HG03575 (cell line): ENCODE results near the gene COL5A1.

Experiments
- ATAC-seq: cut with Tn5 transposase; IDR thresholded peaks from one replicate; pipeline ENCODE4 v1.9.1; 2021; ENCODE audit not compliant: unreplicated experiment, insufficient number of reproducible peaks, low FRiP score; ENCODE audit errors: extremely low read depth

Gene COL5A1

DNA sequence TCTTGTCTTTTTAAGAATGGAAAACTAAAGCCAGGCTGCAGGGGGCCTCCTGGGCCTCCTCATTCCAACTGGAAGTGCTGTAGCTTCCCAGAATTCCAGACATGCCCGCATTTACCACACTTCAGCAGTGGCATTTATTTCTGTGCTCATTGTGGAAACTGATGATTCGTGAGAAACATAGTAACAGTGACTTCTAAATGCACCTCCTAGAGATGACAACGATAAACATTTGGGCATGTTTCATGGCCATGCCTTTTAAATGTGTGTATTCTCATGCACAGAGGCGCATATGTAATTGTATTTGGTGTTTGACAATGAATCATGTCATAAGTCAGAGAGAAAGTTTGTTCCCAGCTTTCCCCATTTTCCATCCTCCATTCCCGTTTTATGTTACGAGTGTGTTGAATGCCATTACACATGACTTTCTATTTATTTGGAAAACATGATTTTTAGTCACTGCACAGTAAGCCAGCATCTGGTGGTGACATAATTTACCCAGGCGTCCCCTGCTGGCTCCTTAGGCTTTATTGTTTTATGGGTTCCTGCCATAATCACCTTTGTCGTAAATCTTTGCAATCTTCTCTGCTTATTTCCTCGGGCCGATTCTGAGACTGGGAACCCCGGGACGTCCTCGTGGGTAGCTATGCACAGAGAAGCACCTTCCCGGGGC lies 170.2 kb downstream of the COL5A1 start:
- no peak for ATAC-seq

DNA sequence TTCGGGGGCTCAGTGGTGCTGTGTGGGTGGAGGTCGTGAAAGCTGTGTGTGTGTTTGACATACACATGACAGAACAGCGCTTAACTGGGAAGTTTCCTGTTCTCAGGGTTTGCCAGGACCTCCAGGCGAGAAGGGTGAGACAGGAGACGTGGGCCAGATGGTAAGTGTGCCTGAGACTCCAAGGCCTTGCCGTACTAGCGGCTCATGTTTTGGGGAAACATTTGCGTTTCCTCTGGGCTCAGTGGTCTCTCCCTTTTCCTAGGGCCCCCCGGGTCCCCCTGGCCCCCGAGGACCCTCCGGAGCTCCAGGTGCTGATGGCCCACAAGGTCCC lies 170.7 kb downstream of the COL5A1 start:
- no peak for ATAC-seq

DNA sequence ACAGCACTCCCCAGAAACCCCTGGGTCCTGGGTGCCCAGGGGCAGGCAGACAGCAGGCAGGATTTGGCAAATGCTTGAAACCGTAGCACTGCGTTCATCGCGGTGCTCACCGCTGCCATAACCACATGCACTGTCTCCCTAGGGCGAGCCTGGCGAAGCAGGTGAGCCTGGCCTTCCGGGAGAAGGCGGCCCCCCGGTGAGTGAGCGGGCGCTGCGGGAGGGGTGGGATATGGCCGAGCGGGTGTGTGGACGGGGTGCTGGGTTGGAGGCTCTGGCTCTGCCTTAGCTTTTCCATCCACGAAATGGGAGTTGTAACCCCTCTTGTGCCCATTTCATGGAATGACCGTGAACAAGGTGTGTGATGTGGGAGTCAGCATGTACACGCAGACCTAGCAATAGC lies 172.2 kb downstream of the COL5A1 start:
- no peak for ATAC-seq

DNA sequence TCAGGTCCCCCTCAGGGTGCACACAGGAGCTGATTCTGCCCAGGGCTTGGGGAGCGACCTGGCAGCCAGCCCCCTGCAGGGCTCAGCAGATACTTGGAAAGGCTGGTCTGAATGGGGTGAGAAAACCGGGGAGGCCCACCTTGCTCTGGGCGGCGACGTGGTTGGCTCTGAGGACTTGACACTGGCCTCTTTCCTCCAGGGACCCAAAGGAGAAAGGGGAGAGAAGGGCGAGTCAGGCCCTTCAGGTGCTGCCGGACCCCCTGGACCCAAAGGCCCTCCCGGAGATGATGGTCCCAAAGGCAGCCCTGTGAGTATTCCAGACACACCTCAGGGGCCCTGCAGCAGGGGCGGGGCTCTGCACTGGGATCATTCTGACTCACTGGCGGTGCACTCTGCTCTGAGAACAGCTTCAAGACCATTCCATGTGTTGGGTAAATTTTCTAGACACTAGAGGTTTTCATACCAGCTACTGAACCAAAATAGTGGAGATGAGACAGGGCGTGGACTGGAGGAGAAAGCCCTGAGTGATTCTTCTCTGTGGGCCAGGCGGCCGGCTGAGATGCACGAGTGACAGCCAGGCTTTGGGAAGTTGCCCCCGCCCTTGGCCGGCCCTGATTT lies 173.1 kb downstream of the COL5A1 start:
- ATAC-seq: no peak

DNA sequence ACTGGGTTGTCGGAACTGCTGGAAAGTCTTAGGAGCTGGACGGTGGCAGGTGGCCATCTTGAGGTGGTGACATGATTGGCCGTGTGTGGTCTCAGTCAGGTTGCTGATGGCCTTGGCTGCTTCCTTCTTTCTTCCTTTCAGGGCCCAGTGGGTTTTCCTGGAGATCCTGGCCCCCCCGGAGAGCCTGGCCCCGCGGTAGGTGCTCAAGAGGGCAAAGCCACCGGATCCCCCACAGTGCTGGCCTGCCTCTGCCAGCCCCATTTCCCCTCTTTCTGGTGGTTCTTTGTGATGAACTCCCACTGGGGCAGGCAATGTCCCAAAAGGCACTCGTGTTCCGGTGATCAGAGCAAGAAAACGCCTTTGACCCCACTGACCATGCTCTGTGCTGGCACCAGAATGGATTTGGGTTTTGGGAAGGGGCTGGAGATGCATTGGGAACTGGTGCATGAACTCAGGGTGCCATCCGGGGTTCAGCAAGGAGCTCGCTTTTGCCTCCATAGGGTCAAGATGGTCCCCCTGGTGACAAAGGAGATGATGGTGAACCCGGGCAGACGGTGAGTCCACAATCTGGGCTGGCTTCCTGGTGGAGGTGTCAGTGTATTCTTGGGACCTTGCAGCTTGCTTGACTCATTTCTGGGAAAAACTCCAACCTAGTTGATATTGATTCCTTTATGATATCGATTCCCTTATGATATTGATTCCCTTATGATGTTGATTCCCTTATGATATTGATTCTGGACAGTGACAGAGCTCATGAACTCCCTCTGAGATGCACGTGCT lies 174.0 kb downstream of the COL5A1 start:
- no peak for ATAC-seq

DNA sequence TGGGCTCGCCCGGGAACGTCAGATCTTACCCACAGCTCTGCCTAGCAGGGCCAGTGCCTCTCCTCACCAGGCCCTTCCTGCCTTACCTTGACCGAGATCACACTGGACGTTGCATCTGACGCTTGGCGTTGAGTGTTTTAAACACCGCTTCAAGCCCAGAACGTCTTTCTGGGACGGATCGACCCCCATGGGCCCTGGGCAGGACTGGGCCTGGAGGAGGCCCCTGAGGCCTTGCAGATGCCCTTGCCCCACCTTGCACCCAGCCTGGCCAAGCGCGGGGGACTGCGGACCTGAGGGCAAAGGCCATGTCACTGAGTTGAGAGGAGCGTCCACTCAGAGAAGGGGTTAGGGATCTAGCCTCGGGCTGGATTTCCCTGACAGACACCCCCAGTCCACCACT lies 174.7 kb downstream of the COL5A1 start:
- no peak for ATAC-seq

DNA sequence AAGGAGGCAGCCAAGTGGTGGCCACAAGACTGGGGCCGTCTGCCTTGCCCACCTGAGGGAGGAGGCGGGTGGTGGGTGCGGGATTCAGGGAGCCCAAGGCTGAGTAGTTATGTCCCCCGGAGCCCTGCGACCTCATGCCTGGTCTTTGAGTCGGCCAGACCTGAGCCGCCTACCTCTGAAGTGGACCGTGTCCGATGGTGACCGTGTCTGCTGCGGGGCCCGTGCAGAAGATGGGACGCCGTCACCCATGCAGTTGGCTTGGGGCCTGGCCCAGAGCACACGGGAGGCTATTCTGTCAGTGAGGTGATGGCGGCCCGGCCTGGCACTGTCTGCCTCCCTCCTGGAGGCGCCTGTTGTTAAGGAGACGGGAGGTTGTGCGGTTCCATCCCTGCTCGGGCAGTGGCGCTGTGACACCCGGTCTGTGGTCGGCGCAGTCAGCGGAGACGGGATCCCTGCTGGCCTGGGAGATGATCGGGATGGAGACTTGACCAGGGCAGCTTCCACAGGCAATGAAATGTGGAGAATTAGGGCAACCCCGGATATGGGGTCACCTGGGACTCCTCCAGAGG lies 176.5 kb downstream of the COL5A1 start:
- ATAC-seq: no peak

DNA sequence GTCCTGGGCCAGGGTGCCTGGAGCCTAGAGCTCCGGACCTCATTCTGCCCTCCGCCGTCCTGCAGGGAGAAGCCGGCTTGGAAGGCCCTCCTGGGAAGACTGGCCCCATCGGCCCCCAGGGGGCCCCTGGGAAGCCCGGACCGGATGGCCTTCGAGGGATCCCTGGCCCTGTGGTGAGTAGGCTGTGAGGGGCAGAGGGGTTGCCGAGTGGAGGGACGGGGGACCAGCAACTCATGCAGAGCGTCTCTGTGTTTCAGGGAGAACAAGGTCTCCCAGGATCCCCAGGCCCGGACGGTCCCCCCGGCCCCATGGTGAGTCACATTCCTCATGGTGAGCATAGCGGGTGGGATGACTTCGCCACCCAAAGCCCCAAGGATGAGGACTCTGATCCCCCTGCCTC lies 177.0 kb downstream of the COL5A1 start:
- no peak for ATAC-seq

DNA sequence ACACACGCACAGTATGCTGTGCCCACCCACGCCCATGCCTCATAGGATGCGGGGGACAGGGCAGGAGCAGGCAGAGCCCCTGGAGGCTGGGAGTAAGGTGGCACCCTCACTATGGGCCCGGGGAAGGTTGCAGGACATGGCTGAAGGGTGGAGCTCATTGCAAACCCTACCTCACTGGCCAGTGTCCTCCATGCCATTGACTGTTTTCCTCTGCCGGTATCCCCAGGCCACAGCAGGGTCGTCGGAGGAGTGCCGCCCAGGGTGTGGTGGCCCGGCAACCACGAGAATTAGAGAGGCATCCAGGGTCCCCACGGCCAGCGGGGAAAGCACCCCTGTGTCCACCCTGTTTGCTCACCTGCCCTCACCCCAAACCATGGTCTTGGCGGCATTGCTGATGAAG lies 179.3 kb downstream of the COL5A1 start:
- ATAC-seq: no peak

DNA sequence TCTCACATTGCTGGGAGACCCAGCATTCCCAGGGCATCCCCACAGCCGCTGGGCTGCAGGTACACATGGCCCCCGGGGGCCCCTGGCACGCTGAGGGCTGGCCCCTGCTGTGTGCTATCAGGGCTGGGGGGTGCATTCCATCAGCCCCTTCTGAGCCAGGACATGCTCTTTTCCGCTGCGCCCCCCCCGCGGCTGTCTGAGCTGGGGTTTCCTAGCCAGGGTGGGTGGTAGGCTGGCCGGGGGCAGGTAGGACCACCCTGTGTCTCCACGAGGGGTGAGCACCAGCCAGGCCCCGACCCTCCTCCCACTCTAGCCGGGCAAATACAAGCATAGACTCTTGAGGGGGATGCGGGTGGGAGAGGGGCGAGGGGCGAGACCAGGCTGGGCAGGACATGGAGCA lies 180.9 kb downstream of the COL5A1 start:
- ATAC-seq: no peak

DNA sequence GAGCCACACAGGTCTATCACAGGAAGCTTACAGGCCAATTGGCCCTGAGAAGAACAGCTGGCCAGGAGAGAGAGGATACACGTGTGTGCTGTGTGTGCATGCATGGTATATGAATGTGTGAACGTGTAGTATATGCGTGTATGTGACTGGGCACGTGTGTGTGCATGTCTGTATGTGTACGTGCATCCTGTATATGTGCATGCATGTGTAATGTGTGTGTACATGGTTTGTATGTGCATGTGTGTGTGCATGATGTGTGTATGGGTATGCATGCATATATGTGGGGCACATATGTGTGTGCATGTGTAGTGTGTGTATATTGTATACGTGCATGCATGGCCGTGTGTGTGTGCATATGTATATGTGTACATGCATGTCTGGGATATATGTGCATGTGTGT lies 182.0 kb downstream of the COL5A1 start:
- ATAC-seq: no peak

DNA sequence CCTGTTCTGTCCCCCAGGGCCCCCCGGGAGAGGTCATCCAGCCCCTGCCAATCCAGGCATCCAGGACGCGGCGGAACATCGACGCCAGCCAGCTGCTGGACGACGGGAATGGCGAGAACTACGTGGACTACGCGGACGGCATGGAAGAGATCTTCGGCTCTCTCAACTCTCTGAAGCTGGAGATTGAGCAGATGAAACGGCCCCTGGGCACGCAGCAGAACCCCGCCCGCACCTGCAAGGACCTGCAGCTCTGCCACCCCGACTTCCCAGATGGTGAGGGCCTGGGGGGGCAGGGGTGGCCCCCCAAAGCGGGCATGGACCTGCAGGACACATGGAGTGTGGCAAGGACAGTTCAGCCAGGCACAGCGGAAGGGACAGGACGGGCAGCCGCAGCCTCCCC lies 183.0 kb downstream of the COL5A1 start:
- ATAC-seq: no peak

DNA sequence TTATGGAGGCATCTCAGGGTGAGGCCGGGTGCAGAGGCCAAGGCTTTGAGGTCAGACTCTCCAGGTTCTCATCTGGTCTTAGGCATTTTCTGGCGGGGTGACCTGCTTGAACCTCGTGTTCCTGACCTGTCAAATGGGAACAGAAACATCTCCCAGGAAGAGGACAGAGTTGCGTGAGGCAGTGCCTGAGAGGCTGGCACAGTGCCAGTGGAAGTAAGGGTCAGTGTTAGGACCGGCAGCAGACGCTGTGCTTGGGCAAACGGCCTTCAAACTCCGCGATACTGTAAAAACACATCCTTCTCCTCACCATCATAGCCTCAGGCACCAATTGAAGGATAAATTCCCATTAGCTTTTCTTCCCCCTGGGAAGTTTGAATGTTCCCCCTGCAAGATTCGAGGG lies 183.4 kb downstream of the COL5A1 start:
- no peak for ATAC-seq

DNA sequence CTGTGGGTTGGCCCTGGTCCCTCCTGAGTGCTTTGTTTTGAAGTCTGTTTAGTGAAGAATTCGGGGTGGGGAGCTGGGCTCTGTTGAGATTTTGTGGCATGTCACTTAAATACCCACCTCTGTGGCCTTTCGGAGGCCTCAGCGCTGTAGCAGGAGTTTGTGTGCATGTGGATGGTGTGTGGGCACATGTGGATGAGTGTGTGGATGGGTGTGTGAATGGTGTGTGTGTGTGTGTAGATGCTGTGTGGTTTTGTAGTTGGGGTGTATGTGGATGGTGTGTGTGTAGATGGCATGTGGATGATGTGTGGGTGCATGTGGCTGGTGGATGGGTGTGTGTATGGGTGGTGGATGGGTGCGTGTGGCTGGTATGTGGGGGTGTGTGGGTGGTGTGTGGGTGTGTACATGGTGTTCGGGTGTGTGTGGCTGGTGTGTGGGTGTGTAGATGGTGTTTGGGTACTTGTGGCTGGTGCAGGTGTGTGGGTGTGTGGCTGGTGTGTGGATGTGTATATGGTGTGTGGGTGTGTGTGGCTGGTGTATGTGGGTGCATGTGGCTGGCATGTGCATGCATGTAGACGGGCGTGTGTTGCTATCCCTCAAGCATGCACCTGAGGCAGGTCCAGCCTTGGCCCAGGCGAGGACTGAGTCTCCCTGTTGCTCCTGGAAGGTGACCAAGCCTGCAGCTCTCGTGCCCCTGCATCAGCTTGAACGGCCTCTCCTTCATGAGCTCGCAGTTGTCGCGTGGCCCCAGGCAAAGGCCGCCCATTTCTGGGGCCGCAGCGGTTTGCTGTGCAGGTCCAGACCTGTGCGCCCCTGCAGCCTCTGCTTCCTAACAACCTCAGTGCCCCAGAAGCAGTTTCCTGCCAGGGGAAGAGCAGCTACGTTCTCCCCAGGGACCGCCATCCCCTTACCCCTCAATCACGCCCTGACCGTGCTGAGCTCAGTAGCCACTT lies 185.0 kb downstream of the COL5A1 start:
- ATAC-seq: no peak

DNA sequence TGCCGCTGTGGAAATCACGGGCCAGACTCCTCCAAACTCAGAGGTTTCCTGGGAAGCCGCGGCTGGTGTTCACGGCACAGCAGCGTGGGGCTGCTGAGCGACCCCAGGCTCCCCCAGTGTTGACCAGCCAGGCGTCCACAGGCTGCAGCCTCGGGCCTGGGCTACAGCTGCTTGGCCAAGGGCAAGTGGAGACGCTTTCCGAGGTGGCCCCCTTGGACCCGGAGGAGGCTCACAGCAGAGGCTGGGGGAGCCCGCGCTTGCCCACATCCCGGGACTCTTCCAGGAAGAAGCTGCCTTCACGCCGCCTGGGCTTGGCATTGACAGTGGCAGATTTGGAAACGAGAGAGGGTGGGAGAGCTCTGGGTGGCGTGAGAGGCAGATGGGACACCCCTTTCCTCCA lies 186.0 kb downstream of the COL5A1 start:
- no peak for ATAC-seq

DNA sequence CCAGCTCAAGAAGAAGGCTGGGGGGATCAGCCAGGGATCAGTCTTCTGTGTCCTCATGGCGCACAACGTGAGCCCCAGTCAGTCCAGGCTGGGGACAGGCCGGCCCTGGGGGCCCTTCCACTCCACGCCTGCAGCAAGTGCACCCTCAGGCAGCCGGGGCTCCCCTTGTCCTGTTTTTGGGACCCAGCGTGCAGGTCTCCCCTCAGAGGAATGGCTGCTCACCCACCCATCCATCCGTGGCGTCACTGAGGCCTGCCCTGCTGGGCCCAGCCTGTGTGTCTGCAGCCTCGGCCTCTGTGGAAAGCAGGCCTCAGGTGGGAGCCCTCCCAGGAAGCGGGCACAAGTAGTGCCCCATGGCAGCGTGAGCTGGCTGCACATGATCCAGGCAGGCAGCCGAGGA lies 186.4 kb downstream of the COL5A1 start:
- ATAC-seq: no peak

DNA sequence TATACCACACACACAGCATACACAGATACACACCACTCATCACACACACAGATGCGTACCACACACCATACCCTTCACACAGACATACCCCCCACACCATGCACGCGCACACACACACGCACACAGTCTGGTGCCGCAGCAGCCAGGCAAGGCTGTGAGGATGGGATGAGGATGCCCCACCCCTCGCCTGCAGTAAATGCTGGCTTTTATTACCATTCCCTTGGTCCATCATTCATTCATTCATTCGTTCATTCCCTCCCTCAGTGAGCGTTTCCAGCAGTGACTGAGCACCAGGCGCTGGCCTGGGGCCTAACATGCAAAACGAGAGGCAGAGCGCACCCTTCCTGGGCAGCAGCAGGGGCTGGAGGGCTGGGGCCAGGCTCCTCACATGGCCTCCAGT lies 187.3 kb downstream of the COL5A1 start:
- ATAC-seq: no peak

DNA sequence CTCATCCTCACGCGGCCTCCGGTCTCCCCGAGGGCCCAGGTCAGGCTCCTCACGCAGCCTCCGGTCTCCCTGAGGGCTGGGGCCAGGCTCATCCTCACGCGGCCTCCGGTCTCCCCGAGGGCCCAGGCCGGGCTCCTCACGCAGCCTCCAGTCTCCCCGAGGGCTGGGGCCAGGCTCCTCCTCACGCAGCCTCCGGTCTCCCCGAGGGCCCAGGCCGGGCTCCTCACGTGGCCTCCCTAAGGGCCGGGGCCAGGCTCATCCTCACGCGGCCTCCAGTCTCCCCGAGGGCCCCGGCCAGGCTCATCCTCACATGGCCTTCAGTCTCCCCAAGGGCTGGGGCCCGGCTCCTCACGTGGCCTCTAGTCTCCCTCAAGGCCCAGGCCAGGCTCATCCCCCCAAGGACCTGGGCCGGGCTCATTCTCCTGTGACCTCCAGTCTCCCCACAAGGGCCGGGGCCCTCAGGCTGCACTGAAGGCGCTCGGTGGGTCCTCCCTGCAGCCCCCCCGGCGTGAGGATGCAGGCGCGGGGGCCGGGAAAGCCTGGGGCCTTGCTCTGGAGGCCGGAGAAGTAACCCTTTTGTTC lies 187.8 kb downstream of the COL5A1 start:
- ATAC-seq: no peak

DNA sequence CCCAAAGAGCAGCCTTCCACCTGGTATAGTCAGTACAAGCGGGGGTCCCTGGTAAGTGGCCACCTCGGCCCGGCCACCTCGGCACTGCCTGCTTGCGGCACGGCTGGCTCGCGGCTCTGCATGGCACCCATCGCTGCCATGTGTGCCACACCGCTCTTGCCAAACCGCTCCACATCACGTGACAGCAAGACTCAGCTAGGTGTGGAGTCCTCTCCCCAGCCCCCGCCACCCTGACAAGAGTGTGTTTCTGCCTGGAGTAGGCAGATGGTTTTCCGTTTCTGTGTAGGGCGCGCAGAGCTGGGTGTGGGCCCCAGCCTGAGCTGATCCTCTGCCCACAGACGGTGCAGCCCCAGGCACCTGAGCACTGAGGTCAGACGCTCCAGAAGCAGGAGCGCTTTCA lies 188.5 kb downstream of the COL5A1 start:
- ATAC-seq: no peak
